HG02588 (cell line): ENCODE data around the gene EPN1.
A peak's percentile ranks its signal among the peaks of the same experiment; 100 is the strongest.

Experiments used
- ATAC-seq: cut with Tn5 transposase; IDR thresholded peaks from one replicate; pipeline ENCODE4 v1.9.1; 2021; ENCODE audit warnings: mild to moderate bottlenecking, moderate library complexity; ENCODE audit not compliant: unreplicated experiment

EPN1 gene

DNA sequence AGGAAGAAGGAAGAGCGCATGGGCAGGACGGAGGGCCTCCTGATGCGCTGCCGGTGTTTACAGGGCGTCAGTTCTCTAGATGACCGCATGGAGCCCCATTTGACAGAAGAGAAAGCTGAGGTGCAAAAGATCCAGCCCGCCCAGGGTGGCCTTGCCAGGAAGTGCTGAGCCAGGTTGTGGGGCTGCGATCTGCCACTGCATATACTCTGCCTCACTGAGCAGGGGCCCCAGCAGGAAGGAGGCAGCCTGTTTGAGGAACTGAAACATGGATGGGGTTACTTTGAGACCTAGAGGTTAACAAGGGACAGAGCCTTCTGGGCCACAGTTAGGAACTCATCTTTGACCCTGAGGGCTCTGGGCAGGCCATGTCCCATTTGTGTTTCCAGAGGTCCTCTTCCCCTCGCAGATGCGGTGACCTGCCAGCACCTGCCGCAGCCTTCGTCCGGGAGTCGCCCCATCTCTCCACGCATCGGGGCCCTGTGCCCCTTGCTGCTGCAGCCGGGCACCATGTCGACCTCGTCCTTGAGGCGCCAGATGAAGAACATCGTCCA lies 3.2 kb downstream of the EPN1 start:
- ATAC-seq: peak; percentile 50

DNA sequence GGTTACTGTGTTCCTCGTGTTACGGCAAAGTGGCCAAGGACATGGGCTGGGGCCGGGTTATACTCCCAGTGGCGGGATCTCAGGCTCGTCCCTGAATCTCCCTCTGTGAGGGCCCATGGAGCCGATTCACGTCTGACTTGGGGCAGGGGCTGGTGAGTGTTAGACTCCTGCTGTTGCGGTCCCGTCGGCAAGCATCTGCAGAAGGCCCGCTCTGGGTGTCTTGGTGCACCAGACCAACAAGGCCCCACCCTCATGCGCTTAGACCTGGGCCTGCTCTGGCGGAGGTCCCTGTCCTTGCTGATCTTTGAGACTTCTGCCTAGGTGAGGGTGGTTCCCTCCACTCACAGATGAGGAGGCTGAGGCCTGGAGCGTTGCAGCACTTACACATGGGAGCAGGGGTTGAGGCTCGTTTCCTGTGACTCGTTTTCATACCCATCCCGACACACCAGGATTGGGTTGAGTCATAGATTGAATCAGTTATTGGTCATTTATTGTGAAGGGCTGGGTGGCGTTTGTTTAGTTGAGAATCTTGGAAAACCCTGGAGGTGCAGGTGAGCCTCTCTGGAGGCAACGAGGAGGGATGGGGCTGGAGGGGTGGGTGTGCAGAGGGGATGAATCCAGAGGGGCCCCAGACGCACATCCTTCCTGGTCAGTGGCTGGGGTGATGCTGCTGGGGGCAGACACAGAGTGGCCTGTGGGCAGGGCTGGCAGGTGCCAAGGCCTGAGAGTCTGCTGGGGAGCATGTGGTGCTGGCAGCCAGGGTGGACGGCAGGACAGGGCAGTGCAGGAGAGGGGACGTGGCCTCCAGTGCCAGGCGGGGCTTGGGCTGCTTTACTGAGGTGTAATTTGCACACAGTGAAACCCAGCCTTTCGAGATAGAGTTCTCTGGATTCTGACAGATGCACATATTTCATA lies 4.6 kb downstream of the EPN1 start:
- ATAC-seq: no peak

DNA sequence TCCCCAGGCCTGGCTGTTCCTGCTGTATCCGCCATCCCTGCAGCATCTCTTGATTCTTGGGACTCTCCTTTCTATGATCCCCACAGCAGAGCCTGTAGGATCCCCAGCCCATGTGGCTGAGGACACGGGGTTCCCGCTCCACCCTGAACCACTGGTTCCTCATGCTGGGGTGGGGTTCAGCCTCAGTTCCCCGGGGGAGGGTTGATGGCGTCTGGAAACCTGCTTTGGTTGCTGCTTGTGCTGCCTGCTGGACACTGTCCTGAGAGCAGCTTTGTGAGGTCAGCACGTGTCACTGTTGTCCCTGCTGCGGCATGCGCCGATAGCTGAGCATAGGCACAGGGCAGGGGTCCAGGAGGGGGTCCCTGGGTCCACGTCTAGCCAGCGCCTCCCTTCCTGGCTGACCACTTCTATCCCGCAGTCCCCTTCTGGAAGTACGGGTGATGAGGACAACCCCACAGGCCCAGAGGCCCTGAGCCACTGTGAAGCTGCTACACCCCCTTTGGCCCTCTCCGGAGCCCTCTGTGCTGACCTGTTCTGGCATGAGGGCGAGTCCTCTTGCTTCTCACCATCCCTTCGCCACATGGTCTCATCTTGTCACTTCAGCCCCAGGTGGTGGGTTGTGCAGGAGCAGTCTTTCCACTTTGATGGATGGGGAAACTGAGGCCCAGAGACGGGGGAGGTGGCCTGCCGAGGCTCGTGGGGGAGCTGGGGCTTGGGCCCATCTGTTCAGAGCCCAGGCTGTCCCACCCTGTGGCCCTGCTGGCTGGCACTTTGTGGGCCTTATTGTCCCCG lies 5.5 kb downstream of the EPN1 start:
- no peak for ATAC-seq

DNA sequence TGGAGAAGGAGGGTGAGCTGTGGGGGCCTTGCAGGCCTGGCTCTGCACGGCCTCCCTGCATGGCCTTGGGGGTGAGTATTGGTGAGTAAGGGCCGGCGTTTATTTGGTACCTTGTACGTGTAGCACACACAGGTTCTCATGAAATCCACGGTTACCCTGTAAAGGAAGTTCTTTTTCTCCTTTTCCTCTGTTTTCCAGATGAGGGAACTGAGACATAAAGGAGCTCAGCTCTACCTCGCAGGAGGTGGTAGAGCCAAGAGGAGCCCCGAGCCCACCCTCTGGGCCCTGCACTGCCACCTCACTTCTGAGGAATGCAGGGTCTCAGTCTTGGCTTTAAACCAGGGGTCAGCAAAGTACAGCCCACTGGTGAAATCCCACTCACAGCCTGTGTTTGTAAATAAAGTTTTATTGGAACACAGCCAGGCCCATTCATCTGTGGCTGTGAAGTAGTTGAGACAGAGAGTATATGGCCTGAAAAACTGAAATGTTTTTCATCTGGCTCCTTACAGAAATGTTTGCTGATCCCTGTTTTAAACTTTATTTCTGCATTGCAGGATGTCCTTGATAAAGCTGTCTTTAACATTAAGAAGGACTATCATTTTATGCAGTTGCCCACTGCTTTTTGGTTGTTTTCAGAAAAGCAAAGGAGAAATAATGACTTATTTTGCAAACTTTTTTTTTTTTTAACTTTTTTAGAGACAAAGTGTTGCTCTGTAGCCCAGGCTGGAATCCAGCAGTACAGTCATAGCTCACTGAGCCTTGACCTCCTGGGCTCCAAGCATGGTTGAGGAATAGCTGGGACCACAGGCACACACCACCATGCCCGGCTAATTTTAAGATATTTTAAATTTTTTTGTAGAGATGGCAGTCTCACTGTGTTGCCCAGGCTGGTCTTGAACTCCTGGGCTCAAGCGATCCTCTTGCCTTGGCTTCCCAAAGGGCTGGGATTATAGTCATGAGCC lies 6.4 kb downstream of the EPN1 start:
- no peak for ATAC-seq

DNA sequence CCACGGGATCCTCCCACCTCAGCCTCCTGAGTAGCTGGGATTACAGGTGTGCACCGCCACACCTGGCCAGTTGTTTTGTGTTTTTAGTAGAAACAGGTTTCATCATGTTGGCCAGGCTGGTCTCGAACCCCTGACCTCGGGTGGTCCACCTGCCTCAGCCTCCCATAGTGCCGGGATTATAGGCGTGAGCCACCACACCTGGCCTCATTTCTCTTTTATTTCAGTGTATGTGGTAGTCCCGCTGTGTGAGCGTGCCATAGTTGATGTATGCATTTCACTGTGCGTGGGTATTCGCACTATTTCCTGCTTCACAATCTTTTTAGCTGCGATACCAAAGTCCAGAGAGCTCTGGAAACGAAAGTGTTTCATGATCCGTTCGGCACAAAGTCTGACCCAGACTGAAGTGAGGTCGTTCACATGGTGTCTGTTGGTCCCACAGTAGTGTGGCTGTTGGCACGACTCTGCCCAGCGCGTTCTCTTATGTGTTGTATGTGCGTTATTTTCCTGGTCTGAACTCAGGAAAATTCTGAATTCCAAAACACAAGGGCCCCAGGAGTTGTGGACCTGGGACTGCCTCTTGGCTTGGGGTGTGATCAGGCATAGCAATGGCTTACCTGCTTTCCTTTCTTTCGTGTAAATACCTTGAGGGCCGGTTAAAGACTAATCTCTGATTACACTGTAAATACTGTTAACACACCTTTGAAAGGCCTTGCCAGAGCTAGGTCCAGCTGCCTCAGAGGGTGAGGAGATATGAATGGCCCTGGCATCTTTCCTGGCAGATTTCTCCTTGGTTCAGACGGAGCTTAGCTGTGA lies 8.6 kb downstream of the EPN1 start:
- no peak for ATAC-seq

DNA sequence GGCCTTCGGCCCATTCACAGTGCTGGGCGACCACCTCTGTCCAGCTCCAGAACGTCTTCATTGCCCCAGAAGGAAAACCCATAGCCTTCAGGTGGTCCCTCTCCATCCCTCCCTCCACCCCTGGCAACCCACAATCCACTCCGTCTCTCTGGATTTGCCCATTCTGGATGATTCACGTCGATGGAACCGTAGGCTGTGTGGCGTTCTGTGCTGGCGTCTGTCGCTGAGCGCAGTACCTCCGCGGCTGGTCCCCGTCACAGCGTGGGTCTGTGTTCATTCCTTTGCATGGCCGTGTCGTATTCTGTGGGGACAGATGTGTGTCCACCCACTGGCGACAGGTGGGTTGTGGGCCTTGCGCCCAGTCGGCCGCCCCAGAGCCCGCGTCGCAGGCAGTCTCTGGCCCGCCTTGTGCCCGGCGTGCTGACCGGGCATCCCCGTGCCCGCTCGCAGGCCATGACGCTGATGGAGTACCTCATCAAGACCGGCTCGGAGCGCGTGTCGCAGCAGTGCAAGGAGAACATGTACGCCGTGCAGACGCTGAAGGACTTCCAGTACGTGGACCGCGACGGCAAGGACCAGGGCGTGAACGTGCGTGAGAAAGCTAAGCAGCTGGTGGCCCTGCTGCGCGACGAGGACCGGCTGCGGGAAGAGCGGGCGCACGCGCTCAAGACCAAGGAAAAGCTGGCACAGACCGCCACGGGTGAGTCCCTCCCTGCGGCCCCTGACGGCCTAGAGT lies 10.1 kb downstream of the EPN1 start:
- no peak for ATAC-seq

DNA sequence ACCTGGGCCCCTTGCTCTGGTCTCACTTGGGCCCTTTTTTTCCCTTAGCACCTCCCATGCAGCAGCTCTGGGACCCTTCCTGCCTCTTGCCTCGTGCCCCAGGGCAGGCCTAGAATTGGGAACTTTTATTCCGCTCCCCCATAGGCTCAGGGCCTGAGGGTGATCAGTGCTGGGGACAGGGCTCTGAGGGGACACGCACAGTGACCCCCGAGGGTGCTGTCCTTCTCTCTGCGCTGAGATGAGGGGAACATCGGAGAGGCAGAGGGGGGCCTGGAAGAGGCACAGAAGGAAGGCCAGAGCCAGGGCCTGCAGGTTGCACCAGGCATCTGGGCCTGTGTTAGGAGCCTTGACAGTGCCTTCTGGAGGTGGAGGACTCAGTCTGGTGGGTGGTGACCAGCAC lies 10.8 kb downstream of the EPN1 start:
- no peak for ATAC-seq

DNA sequence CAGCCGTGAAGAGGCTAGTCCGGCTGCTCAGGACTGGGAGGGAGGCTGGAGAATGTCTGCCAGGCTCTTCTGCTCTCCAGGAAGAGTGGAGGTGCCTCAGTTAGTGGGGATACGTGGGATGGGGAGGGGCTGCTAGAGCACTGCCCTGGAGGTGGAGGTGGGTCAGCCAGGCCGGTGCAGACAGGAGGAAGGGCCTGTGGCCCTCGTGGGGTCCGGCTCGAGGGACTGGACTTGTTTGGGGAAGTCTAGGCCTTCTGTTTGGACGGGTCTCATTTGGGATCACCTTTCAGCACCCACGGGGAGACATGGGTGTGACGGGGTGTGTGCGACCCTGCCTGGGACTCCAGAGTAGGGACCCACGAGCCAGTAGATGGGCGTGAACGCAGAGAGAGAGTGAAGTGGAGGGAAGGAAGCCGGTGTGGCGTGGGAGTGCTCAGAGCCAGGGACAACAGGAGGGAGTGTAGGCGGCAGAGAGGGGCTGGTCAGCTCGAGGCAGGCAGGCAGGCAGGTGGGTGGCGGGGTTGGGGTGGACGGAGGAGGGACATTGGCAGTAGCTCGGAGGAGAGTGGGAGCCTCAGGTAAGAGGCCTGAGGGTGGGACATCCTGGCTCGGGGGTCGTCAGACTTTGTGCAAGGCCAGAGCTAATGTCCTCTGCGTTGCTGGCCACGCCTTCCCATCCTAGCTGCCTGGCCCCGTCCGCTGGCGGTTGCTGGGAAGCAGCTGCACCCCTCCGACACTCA lies 11.5 kb downstream of the EPN1 start:
- ATAC-seq: no peak

DNA sequence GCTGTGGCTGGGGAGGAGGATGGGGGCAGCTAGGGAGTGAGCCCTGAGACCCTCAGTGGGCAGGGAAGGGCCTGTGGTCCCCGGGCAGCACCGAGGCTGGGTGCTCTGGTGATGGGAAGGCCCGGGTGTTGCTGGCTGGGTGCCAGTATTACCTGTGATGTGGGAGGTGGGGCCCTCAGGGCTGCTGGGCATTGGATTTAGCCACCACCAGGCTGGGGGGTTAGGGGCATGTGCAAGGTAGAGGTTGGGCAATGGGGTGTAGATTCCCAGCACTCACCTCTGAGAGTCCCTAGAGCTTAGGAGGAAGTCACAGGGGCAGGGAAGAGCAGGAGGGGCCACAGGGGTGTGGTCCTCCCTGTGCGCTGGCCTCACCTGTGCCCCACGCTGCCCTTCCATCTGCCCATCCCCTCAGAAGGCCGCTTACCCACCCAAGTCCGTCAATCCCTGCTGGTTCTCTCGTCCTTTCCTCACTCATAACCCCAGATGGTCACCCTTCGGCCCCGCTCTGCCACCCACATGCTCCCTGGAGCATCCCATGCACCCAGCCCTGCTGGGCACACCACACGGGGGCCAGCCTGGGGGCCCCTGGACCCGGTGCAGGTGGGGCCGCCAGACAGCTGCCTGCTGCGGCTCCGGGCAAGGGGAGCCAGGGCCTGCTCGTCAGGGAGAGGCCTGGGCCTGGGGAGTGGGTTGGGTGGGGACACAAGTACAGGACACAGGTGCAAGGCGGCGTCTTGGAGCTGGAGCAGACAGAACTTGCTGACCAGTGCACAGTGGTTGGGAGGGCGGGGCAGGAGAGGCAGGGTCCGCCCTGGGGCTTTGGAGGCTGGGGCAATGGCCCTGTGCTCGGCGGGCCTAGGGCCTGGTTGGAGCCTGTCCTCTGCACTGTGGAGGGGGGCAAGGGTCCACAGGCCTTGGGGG lies 12.5 kb downstream of the EPN1 start:
- ATAC-seq: no peak

DNA sequence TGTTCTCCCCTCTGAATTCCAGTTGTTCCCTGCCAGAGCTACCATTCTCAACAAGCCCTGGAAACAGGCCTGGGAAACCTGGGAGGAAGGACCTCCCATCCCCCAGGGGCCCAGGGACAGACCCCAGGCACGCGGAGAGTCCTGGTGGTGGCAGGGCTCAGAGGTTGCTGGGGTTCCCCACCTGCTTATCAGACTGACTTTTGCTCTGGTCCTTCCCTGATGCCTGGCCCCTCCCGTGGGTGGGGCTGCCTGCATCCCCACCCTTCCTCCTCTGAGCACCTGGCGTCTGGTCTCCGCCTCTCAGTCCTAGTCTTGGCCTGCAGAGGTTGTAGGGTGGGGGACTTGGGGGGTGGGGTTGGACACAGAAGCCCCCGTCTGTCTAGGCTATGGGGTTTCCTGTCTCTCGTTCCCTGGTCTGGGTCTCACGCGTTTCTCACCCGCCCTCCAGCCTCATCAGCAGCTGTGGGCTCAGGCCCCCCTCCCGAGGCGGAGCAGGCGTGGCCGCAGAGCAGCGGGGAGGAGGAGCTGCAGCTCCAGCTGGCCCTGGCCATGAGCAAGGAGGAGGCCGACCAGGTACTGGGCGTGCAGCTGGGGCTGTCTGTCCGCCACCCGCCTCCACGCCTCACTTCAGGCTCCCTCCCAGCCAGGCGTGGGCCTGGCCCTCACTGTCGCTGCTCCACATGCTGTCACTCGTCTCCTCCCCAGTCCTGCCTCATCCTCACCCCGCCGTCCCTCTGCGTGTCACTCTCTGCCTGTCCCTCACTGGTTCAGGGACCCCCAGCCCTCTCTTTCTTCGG lies 13.6 kb downstream of the EPN1 start:
- ATAC-seq: no peak

DNA sequence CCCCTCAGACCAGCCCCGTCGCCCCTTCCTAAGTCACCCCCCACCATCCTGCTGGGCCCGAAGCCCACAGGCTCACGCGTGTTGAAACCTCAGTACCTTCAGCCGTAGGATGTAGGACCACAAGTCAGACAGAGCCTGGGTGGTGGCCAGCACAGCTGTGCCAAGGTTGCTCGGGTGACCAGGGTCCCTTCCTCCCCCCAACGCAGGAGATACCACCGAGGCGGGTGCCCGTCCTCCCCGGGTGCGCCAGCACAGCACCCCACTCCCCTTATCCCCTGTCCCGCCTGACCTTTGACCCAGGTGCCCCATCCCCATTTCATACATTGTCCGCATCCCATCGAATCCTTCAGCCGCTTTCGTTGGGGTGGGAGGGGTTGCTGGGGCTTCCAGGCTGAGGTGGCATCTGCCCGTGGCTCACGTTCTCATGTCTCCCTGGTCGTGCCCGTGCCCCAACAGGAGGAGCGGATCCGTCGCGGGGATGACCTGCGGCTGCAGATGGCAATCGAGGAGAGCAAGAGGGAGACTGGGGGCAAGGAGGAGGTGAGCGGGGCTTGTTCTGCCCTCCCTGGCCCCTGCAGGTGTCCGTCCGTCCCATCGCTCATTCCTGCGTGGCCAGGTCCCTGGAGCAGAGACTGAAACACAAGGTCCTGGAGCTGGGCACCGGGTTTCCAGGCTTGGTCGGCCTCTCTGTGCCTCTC lies 14.5 kb downstream of the EPN1 start:
- ATAC-seq: no peak

DNA sequence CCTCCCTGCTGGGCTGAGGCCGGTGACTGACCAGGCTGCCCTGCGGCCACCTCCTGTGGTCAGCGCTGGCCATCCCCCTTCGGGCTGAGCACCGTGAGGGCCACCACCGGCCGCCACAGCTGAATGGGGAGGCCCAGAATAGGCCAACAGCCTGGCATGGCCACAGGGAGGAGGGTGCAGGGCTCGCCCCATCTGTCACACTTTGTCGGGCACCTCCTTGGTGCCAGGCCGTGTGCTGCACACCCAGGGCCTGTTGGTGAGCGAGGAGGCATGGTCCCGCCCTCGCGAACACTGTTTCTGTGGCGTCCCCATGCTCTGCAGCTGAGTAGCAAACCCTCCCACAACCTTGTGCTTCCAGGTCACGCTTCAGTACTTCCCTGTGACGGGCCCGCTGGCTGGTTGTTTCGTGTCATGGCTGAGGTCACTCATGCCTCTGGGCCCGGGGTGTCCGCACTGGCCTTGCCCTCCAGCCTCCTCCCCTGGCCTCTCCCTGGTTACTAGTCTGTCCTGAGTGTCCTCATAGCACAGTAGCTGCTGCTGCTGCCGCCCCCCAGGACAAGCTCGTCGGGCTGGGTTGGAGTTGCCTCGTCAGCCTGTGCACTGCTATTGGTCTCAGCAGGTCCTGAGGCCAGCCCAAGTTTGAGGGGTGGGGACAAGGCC lies 15.2 kb downstream of the EPN1 start:
- no peak for ATAC-seq

DNA sequence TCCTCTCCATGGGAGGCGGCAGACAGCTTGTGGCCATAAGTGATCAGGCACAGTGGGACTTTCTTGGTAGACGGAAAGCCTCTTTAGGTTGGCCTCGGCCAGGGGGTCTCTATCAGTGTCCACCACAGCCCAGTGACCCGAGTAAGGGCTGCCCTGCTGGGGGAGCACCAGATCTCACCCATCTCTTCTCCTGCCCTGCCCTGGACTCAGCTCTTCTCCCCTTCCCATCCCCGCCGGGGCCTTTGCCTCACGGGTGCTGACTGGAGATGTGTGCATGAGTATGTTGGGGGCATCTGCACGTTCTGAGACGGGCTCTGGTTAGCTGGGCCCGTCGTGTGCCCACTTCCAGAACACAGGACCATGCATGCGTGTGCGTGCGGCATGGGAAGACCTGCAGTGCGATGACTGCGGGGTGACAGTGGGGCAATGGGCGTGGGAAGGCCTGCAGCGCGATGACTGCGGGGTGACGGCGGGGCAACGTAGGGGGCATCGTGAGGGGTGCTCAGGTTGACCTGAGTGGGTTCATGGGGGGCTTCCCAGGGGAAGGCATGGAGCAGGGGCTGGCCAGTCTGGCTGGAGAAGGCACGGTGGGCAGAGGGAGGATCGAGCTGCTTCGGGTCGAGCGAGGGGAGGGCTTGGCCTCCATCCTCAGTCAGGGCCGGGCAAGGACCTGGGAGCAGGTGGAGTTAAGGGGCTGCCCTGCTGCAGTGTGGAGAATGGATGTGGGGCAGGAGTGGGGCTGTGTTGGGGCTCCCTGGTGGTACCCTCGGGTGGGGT lies 15.9 kb downstream of the EPN1 start:
- ATAC-seq: no peak

DNA sequence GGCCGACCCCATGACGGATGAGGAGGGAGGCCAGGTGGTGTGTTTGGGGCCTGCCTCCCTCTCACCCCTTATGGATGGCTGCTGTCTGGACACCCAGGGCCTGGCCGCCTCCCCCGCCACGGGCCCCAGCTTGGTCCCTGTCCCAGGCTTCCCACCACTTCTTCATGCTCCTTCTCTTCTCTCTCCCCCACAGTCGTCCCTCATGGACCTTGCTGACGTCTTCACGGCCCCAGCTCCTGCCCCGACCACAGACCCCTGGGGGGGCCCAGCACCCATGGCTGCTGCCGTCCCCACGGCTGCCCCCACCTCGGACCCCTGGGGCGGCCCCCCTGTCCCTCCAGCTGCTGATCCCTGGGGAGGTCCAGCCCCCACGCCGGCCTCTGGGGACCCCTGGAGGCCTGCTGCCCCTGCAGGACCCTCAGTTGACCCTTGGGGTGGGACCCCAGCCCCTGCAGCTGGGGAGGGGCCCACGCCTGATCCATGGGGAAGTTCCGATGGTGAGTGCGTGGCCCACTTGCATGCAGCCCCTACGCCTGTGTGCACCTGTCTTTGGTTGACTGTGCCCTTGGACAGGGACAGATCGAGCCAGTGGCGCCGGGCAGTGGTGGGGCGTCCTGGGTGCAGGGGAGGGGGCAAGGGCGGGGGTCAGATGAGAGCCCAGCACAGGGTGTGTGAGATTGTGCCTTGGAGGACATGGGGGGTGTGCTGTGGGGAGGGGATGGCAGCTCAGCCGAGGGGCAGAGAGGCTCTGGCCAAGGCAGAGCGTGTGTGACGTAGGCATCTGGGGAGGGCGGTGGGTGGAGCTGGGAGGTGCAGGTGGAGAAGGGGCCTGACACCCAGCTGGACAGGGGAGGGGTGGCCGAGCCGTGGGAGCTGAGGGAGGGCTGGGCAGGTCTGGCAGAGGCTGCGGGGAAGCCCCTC lies 16.8 kb downstream of the EPN1 start:
- ATAC-seq: no peak
